H9 (cell line): ENCODE measurements around the gene RALGAPA2. TPM values are rescaled to one million over a fixed set of nuclear protein-coding genes. Genes with fewer than 3 reads are reported as not detected.

ENCODE experiments used
- DNase-seq: peaks from one replicate; pipeline ENCODE4 v3.0.0-alpha.2; 2017
- H2AFZ ChIP-seq: one replicate; pipeline ENCODE4 v1.6.1; 2013; ENCODE audit warnings: mild to moderate bottlenecking, low read length, control low read depth, moderate library complexity
- H2AK5ac ChIP-seq: 2 replicates; pipeline ENCODE4 v1.6.1; 2013; ENCODE audit warnings: low read length, control low read depth, mixed read lengths; ENCODE audit not compliant: insufficient read length
- H2BK120ac ChIP-seq: one replicate; pipeline ENCODE4 v1.6.1; 2013; ENCODE audit warnings: low read depth, mild to moderate bottlenecking, low read length, control low read depth, inconsistent platforms; ENCODE audit not compliant: poor library complexity, severe bottlenecking
- H2BK12ac ChIP-seq: 2 replicates; pipeline ENCODE4 v1.6.1; 2013; ENCODE audit warnings: low read length, control low read depth, mixed read lengths, low read depth; ENCODE audit not compliant: insufficient read length
- H2BK15ac ChIP-seq: 2 replicates; pipeline ENCODE4 v1.6.1; 2013; ENCODE audit warnings: low read depth, low read length, control low read depth
- H2BK20ac ChIP-seq: one replicate; pipeline ENCODE4 v1.6.1; 2013; ENCODE audit warnings: low read depth, mild to moderate bottlenecking, low read length, control low read depth, inconsistent platforms; ENCODE audit not compliant: poor library complexity, severe bottlenecking
- H2BK5ac ChIP-seq: 2 replicates; pipeline ENCODE4 v1.6.1; 2013; ENCODE audit warnings: low read length, control low read depth, mixed read lengths; ENCODE audit not compliant: insufficient read length
- H3K14ac ChIP-seq: 2 replicates; pipeline ENCODE4 v1.6.1; 2013; ENCODE audit warnings: low read length, control low read depth; ENCODE audit not compliant: insufficient read depth
- H3K18ac ChIP-seq: 2 replicates; pipeline ENCODE4 v1.6.1; 2013; ENCODE audit warnings: low read depth, mild to moderate bottlenecking, mixed read lengths, low read length, control low read depth; ENCODE audit not compliant: insufficient read length
- H3K23ac ChIP-seq: 2 replicates; pipeline ENCODE4 v1.6.1; 2013; ENCODE audit warnings: low read length, control low read depth, mixed read lengths, low read depth; ENCODE audit not compliant: insufficient read length
- H3K23me2 ChIP-seq: 2 replicates; pipeline ENCODE4 v1.6.1; 2013; ENCODE audit warnings: low read depth, mild to moderate bottlenecking, mixed read lengths, low read length, control low read depth; ENCODE audit not compliant: insufficient read length, poor library complexity, severe bottlenecking
- H3K27ac ChIP-seq: 2 replicates; pipeline ENCODE4 v1.5.1; 2013; ENCODE audit warnings: low read length, control low read depth, mixed read lengths, low read depth; ENCODE audit not compliant: insufficient read length
- H3K27me3 ChIP-seq: 2 replicates; pipeline ENCODE4 v1.6.1; 2013; ENCODE audit warnings: low read length, control low read depth, inconsistent platforms; ENCODE audit not compliant: insufficient read depth
- H3K4ac ChIP-seq: 2 replicates; pipeline ENCODE4 v1.6.1; 2013; ENCODE audit warnings: low read depth, mild to moderate bottlenecking, control low read depth, inconsistent platforms, low read length, moderate library complexity
- H3K4me1 ChIP-seq: 2 replicates; pipeline ENCODE4 v1.6.1; 2013; ENCODE audit warnings: low read length, control low read depth, inconsistent platforms; ENCODE audit not compliant: insufficient read depth
- H3K4me2 ChIP-seq: 2 replicates; pipeline ENCODE4 v1.6.1; 2013; ENCODE audit warnings: low read length, control low read depth, mixed read lengths; ENCODE audit not compliant: insufficient read length, insufficient read depth
- H3K56ac ChIP-seq: 2 replicates; pipeline ENCODE4 v1.6.1; 2013; ENCODE audit warnings: low read depth, mild to moderate bottlenecking, mixed read lengths, low read length, control low read depth; ENCODE audit not compliant: insufficient read length
- H3K79me1 ChIP-seq: 2 replicates; pipeline ENCODE4 v1.6.1; 2013; ENCODE audit warnings: low read depth, mild to moderate bottlenecking, moderate library complexity, low read length, control low read depth, inconsistent platforms; ENCODE audit not compliant: insufficient read depth, poor library complexity, severe bottlenecking
- H3K79me2 ChIP-seq: 2 replicates; pipeline ENCODE4 v1.6.1; 2013; ENCODE audit warnings: low read length, control low read depth, inconsistent platforms; ENCODE audit not compliant: insufficient read depth
- H3K9ac ChIP-seq: 2 replicates; pipeline ENCODE4 v1.6.1; 2013; ENCODE audit warnings: low read length, control low read depth, mixed read lengths; ENCODE audit not compliant: insufficient read length; ENCODE audit errors: extremely low read depth
- H3K9me3 ChIP-seq: one replicate; pipeline ENCODE4 v1.6.1; 2013; ENCODE audit warnings: low read depth, low read length, inconsistent platforms; ENCODE audit not compliant: control insufficient read depth
- H3T11ph ChIP-seq: one replicate; pipeline ENCODE4 v1.6.1; 2013; ENCODE audit warnings: mild to moderate bottlenecking, low read length, control low read depth, inconsistent platforms
- H4K20me1 ChIP-seq: one replicate; pipeline ENCODE4 v1.6.1; 2013; ENCODE audit not compliant: control insufficient read depth, insufficient read length, insufficient read depth
- H4K5ac ChIP-seq: 2 replicates; pipeline ENCODE4 v1.6.1; 2013; ENCODE audit warnings: low read depth, mild to moderate bottlenecking, mixed read lengths, low read length, control low read depth; ENCODE audit not compliant: insufficient read length
- H4K8ac ChIP-seq: replicated peaks from 2 replicates; pipeline ENCODE4 v1.6.1; 2013; ENCODE audit warnings: low read length, control low read depth, mixed read lengths, low read depth; ENCODE audit not compliant: insufficient read length
- H4K91ac ChIP-seq: 2 replicates; pipeline ENCODE4 v1.6.1; 2013; ENCODE audit warnings: low read depth, mild to moderate bottlenecking, moderate library complexity, mixed read lengths, low read length, control low read depth; ENCODE audit not compliant: insufficient read length
- H3K27ac Mint-ChIP-seq, 3 experiments: 2 replicates in 2 of 3; 3 replicates in 1 of 3; pipeline ENCODE4 v1.8.0; 2020 to 2021; ENCODE audit warnings: mixed read lengths in 3 of 3, mild to moderate bottlenecking in 1 of 3, moderate library complexity in 1 of 3
- H3K27me3 Mint-ChIP-seq: 2 replicates; pipeline ENCODE4 v1.8.0; 2021; ENCODE audit warnings: low read depth, mild to moderate bottlenecking, moderate library complexity, mixed read lengths
- H3K36me3 Mint-ChIP-seq, 3 experiments: 2 replicates in 2 of 3; 3 replicates in 1 of 3; pipeline ENCODE4 v1.8.0; 2020 to 2021; ENCODE audit warnings: low read depth in 3 of 3, mixed read lengths in 3 of 3; ENCODE audit not compliant: insufficient read depth in 1 of 3
- H3K4me1 Mint-ChIP-seq, 2 experiments: 2 replicates each; pipeline ENCODE4 v1.8.0; 2020; ENCODE audit warnings: mixed read lengths in 2 of 2
- H3K4me3 Mint-ChIP-seq, 2 experiments: 2 replicates in 1 of 2; 3 replicates in 1 of 2; pipeline ENCODE4 v1.8.0; 2020 to 2021; ENCODE audit warnings: mild to moderate bottlenecking in 2 of 2, mixed read lengths in 2 of 2, moderate library complexity in 1 of 2
- H3K9me3 Mint-ChIP-seq, 2 experiments: 2 replicates in 1 of 2; 3 replicates in 1 of 2; pipeline ENCODE4 v1.8.0; 2020; ENCODE audit warnings: mild to moderate bottlenecking in 2 of 2, mixed read lengths in 2 of 2, moderate library complexity in 1 of 2
- CTCF ChIP-seq: fragments of 200-600 bp; sonication (generic); conservative IDR thresholded peaks from 3 replicates; pipeline ENCODE4 v1.8.0; 2021; ENCODE audit warnings: antibody characterized with exemption, mild to moderate bottlenecking
- WGBS: extraction: QIAGEN DNeasy Blood & Tissue Kit; methylation state at CpG from one replicate; pipeline ENCODE4 v1.1.7; 2013; ENCODE audit warnings: missing lambda C conversion rate, low lambda C conversion rate, mixed read lengths; ENCODE audit not compliant: insufficient read length; ENCODE audit errors: extremely low coverage; 5-methylcytosine and 5-hydroxymethylcytosine counted together
- total RNA-seq: library from RNA; stranded (reverse); gene quantifications from 2 replicates; pipeline ENCODE4 v1.2.1, GENCODE V29; 2021

Gene RALGAPA2
- total RNA-seq, 1 experiment from 2014 or later = 16.6 TPM

- Mint-ChIP-seq H3K9me3 (no peaks in the 10 kb centered on the region), H3K4me1 (peaks cover 13 to 15% of the 10 kb centered on the region in 2 experiments), H3K36me3 (no peaks in the 10 kb centered on the region), H3K27ac (peak overlapping the region in 1 of 3 experiments; percentile 39; a peak in 1 of 7 replicates), H3K27me3 (no peaks in the 10 kb centered on the region; the same call in 1 of the 2 replicates), H3K4me3 (no peak overlapping the region)
- H3K27me3 ChIP-seq = no peaks in the 10 kb centered on the region
- H3K4me2 ChIP-seq = no peak overlapping the region
- no peak overlapping the region for H3K4ac ChIP-seq
- TF ChIP-seq CTCF = no peak
- H3K27ac ChIP-seq = no peak overlapping the region
- no peak overlapping the region for H3K56ac ChIP-seq
- no peak overlapping the region for H2AK5ac ChIP-seq
- DNase-seq = no peak
- H2BK12ac ChIP-seq = no peak overlapping the region
- H3K79me1 ChIP-seq = no peaks in the 10 kb centered on the region
- no peak overlapping the region for H4K5ac ChIP-seq
- H3K18ac ChIP-seq = no peak overlapping the region
- peak overlapping the region; percentile 10 for H3K9ac ChIP-seq
- H3T11ph ChIP-seq = no peak overlapping the region
- H3K23ac ChIP-seq = no peak overlapping the region
- H3K14ac ChIP-seq = no peak overlapping the region
- H3K79me2 ChIP-seq = no peaks in the 10 kb centered on the region
- no peak overlapping the region for H4K8ac ChIP-seq
- no peak overlapping the region for H2BK20ac ChIP-seq
- H3K23me2 ChIP-seq = no peaks in the 10 kb centered on the region
- H2BK5ac ChIP-seq = no peak overlapping the region
- H2AFZ ChIP-seq = no peak overlapping the region
- H2BK120ac ChIP-seq = no peak overlapping the region
- no CpG with 5 or more reads among the region's 3 CpGs for WGBS
- no peaks in the 10 kb centered on the region for H4K20me1 ChIP-seq
- no peaks in the 10 kb centered on the region for H3K9me3 ChIP-seq
- no peaks in the 10 kb centered on the region for H3K4me1 ChIP-seq
- no peak overlapping the region for H4K91ac ChIP-seq
- H2BK15ac ChIP-seq = no peak overlapping the region
Measured at GRCh38 chr20:20734475-20734948, 22.1 kb upstream of the RALGAPA2 start.
